Natural killer cell (primary cell): ENCODE data around the gene GRAMD2B. TPM values are rescaled to one million over a fixed set of nuclear protein-coding genes. Genes with fewer than 3 reads are reported as not detected.

Source experiments
- ATAC-seq, 3 donors: fragments of 150-1000 bp in 2 of 3; fragments of 200-7000 bp in 1 of 3; cut with Tn5 transposase; 1 replicate in 1 of 3; 2 replicates in 2 of 3; pipeline ENCODE4 v1.10.0; 2021; ENCODE audit warnings: mild to moderate bottlenecking in 2 of 3, moderate library complexity in 2 of 3
- DNase-seq, 2 donors: peaks; one replicate each; pipeline versions ENCODE4 v3.0.0 to v3.0.0-alpha.2; 2013 to 2021; ENCODE audit warnings: mixed read lengths in 1 of 2
- H3K27ac ChIP-seq: one replicate; pipeline ENCODE4 v1.5.1; 2013; ENCODE audit warnings: mild to moderate bottlenecking, low read length
- H3K27me3 ChIP-seq: one replicate; pipeline ENCODE4 v1.6.1; 2013; ENCODE audit warnings: low read length; ENCODE audit not compliant: control insufficient read depth, insufficient read depth
- H3K36me3 ChIP-seq: one replicate; pipeline ENCODE4 v1.6.1; 2013; ENCODE audit warnings: low read length; ENCODE audit not compliant: control insufficient read depth, insufficient read depth
- H3K4me1 ChIP-seq: one replicate; pipeline ENCODE4 v1.6.1; 2013; ENCODE audit warnings: low read length; ENCODE audit not compliant: control insufficient read depth, insufficient read depth
- H3K4me3 ChIP-seq: one replicate; pipeline ENCODE4 v1.5.1; 2013; ENCODE audit warnings: low read length
- H3K9me3 ChIP-seq: one replicate; pipeline ENCODE4 v1.6.1; 2013; ENCODE audit warnings: low read length; ENCODE audit not compliant: control insufficient read depth, insufficient read depth
- H3K27ac Mint-ChIP-seq, 2 donors: one replicate each; pipeline ENCODE4 v1.8.0; 2022; ENCODE audit warnings: mild to moderate bottlenecking in 2 of 2, mixed read lengths in 2 of 2, moderate library complexity in 1 of 2
- H3K27me3 Mint-ChIP-seq, 2 donors: one replicate each; pipeline ENCODE4 v1.8.0; 2022; ENCODE audit warnings: low read depth in 2 of 2, mixed read lengths in 2 of 2
- H3K36me3 Mint-ChIP-seq: one replicate; pipeline ENCODE4 v1.8.0; 2022; ENCODE audit warnings: mixed read lengths
- H3K4me1 Mint-ChIP-seq, 2 donors: one replicate each; pipeline ENCODE4 v1.8.0; 2022; ENCODE audit warnings: mixed read lengths in 2 of 2
- H3K4me3 Mint-ChIP-seq: one replicate; pipeline ENCODE4 v1.8.0; 2022; ENCODE audit warnings: mild to moderate bottlenecking, moderate library complexity, mixed read lengths
- H3K9me3 Mint-ChIP-seq, 2 donors: one replicate each; pipeline ENCODE4 v1.8.0; 2022; ENCODE audit warnings: mixed read lengths in 2 of 2
- WGBS: methylation state at CpG from one replicate; pipeline ENCODE4 v1.1.7; 2013; ENCODE audit warnings: missing lambda C conversion rate; ENCODE audit not compliant: insufficient coverage; 5-methylcytosine and 5-hydroxymethylcytosine counted together
- intact Hi-C: fragments of 100-400 bp; cut with micrococcal nuclease; formaldehyde crosslinking; loops from one replicate; pipeline ENCODE4 v1.14.2; 2022
- total RNA-seq, 4 donors: library from RNA; stranded (reverse); fragments of 120-200 nt in 1 of 4; gene quantifications; one replicate each; pipeline versions ENCODE4 v1.2.3 to v1.2.4, GENCODE V29; 2013 to 2022
- TF ChIP-seq, protein P1 (sequence below): fragments of 200-600 bp; IDR thresholded peaks from one replicate; pipeline ENCODE4 v1.8.0; 2022; ENCODE audit warnings: antibody characterized with exemption

GRAMD2B gene
- total RNA-seq, 3 donors from 2014 or later (not counting 1 experiment from before 2014, with no cell fraction given): 9.2 to 15.4 (median 10.0) TPM

DNA sequence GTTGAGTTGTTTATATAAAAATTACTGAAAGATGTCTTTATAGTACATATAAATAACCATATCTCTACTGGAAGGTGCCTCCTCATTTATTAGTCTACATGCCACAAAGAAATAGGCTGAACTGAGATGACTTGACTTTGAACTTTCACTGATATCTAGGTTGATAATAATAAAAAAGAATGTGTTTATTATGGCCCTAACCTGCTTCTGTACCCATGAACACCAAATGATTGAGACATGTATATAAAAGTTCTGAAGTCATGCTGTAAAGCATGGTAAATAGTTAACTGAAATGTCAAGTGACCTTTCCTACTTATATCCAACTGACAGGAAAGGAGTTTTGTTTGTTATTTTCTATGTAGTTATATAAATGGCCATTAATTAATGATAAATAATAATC is 33.2 kb upstream of the GRAMD2B start:
- no peaks in the 10 kb centered on the region for H3K4me1 ChIP-seq
- H3K27me3 ChIP-seq: peaks cover 2% of the 10 kb centered on the region
- Mint-ChIP-seq H3K36me3 (no peaks in the 10 kb centered on the region), H3K9me3 (no peaks in the 10 kb centered on the region), H3K27me3 (no peaks in the 10 kb centered on the region), H3K4me3 (no peak overlapping the region), H3K27ac (no peak overlapping the region), H3K4me1 (no peaks in the 10 kb centered on the region)
- no peaks in the 10 kb centered on the region for H3K9me3 ChIP-seq
- H3K27ac ChIP-seq: no peak overlapping the region
- H3K36me3 ChIP-seq: no peaks in the 10 kb centered on the region
- TF ChIP-seq, protein P1, sequence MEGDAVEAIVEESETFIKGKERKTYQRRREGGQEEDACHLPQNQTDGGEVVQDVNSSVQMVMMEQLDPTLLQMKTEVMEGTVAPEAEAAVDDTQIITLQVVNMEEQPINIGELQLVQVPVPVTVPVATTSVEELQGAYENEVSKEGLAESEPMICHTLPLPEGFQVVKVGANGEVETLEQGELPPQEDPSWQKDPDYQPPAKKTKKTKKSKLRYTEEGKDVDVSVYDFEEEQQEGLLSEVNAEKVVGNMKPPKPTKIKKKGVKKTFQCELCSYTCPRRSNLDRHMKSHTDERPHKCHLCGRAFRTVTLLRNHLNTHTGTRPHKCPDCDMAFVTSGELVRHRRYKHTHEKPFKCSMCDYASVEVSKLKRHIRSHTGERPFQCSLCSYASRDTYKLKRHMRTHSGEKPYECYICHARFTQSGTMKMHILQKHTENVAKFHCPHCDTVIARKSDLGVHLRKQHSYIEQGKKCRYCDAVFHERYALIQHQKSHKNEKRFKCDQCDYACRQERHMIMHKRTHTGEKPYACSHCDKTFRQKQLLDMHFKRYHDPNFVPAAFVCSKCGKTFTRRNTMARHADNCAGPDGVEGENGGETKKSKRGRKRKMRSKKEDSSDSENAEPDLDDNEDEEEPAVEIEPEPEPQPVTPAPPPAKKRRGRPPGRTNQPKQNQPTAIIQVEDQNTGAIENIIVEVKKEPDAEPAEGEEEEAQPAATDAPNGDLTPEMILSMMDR: no peak
- intact Hi-C loops: no loop called here
- ATAC-seq (no peak), DNase-seq (no peak)
- no peak overlapping the region for H3K4me3 ChIP-seq

DNA sequence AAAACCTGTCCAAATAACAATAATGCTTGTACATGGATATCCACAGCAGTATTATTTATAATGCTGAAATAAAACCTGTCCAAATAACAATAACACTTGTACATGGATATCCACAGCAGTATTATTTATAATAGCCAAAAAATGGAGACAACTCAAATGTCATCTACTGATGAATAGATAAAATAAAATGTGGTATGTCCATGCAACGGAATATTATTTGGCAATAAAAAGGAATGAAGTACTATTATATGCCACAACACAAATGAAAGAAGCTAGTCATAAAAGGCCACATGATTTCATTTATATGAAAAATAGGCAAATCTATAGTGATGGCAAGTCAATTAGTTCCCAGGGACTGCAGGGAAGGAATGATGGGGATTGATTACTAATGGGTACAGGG is 31.8 kb upstream of the GRAMD2B start:
- no peak for ATAC-seq
- intact Hi-C loops: no loop called here

DNA sequence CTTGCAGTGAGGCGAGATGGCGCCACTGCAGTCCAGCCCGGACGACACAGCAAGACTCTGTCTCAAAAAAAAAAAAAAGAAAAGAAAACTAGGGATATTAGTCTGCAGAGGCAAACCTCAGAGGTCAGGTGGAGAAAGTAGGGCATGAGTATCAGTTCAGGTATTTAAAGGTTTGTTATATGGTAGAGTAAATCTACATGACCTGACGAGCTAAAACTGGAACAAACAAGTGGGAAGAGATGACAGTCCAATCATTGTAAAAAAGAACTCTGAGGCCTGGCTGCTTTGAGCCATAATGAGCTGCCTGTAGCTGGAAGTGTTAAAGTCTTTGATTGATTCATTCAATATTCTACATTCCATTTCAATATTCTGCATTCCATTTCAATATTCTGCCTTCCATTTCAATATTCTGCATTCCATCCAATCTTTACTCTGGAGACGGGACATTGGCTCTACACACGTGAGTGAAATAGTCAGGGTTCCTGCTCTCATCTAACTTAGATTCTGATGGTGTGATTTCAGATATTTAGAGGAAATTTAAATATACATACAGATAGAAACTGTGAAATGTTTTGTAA is 28.9 kb upstream of the GRAMD2B start:
- Histone ChIP-seq H3K27me3 (no peaks in the 10 kb centered on the region), H3K4me1 (no peaks in the 10 kb centered on the region), H3K36me3 (no peaks in the 10 kb centered on the region), H3K9me3 (no peaks in the 10 kb centered on the region), H3K4me3 (no peak overlapping the region), H3K27ac (no peak overlapping the region)
- Mint-ChIP-seq H3K4me1 (peaks cover 0 to 9% of the 10 kb centered on the region in 2 donors), H3K9me3 (no peaks in the 10 kb centered on the region), H3K27me3 (no peaks in the 10 kb centered on the region), H3K4me3 (no peak overlapping the region), H3K36me3 (peaks cover 6% of the 10 kb centered on the region), H3K27ac (no peak overlapping the region)
- DNase-seq: no peak
- TF ChIP-seq, protein P1: no peak
- intact Hi-C loops: no loop called here
- WGBS: 87% methylated on average over 5 of the region's 7 CpGs
- ATAC-seq: no peak

More for the DNA sequence above, 31.8 kb upstream of the GRAMD2B start:
- WGBS: no CpG with 5 or more reads among the region's 1 CpG
- Histone ChIP-seq H3K4me1 (no peaks in the 10 kb centered on the region), H3K9me3 (no peaks in the 10 kb centered on the region), H3K36me3 (no peaks in the 10 kb centered on the region), H3K4me3 (no peak overlapping the region), H3K27me3 (peaks cover 2% of the 10 kb centered on the region), H3K27ac (no peak overlapping the region)
- no peak for DNase-seq
- no peaks in the 10 kb centered on the region for H3K36me3 Mint-ChIP-seq
- no peaks in the 10 kb centered on the region for H3K27me3 Mint-ChIP-seq
- H3K9me3 Mint-ChIP-seq: no peaks in the 10 kb centered on the region
- TF ChIP-seq, protein P1: no peak
- no peak overlapping the region for H3K4me3 Mint-ChIP-seq
- H3K27ac Mint-ChIP-seq: no peak overlapping the region
- no peaks in the 10 kb centered on the region for H3K4me1 Mint-ChIP-seq

DNA sequence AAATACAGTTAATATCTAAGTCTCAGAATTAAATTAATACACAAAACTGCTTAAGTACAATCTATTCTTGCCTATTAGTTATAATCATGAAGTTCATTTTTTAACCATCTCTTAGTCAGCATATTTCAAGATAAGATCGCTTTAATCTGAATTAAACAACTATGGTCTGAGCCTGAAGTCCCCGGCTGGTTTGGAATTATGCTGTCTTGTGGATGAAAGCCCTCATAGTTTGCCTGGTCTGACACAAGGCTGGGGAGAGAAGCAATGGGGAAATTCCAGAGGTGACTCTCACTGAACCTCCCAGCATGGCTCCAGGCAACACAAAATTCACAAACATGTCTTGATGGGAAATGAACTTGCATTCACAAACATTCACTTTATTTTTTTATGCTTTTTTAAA is 28.0 kb upstream of the GRAMD2B start:
- H3K4me3 ChIP-seq: no peak overlapping the region

More for the DNA sequence above, 28.0 kb upstream of the GRAMD2B start:
- DNase-seq (no peak), ATAC-seq (no peak)
- WGBS: 100% methylated on average over 2 of the region's 2 CpGs
- H3K27me3 ChIP-seq: no peaks in the 10 kb centered on the region
- no peaks in the 10 kb centered on the region for H3K36me3 ChIP-seq
- H3K4me1 ChIP-seq: no peaks in the 10 kb centered on the region
- H3K9me3 ChIP-seq: no peaks in the 10 kb centered on the region
- Mint-ChIP-seq H3K9me3 (peaks cover 0 to 4% of the 10 kb centered on the region in 2 donors), H3K4me3 (no peak overlapping the region), H3K4me1 (peaks cover 0 to 9% of the 10 kb centered on the region in 2 donors), H3K27ac (no peak overlapping the region), H3K27me3 (no peaks in the 10 kb centered on the region), H3K36me3 (peaks cover 15% of the 10 kb centered on the region)
- H3K27ac ChIP-seq: no peak overlapping the region
- intact Hi-C loops: no loop called here
- TF ChIP-seq, protein P1: no peak
